ENCODE results near the gene LXN. TPM values are rescaled to one million over a fixed set of nuclear protein-coding genes. Genes with fewer than 3 reads are reported as not detected.
A peak's percentile ranks its signal among the peaks of the same experiment; 100 is the strongest.

Gene LXN
- total RNA-seq, 1 experiment from 2014 or later, result 0.25 TPM

- no peak for DNase-seq (ENCODE audit: low read depth)
Observed at GRCh38 chr3:158671821-158672214, 630 bp downstream of the LXN start.

DNA sequence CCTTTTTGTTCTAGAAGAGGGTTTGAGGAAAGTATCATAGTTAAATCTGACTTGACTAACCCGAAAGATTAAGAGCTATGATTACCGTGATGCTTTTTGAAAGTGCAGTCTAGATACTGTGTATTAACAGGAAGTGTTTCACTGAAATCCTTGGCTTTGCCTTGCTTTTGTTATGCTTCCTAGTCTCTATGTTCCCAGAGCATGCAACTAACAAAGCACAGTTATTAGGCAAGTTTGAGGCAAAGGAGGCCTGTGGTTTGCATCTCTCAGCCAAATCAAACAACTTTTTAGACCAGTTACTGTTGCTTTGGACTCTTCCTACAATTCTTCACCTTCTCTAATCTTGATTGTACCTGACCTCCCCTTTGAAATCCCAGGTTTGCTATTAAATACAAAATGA lies 3.9 kb downstream of the LXN start:
- no peak for DNase-seq (ENCODE audit: low read depth)

DNA sequence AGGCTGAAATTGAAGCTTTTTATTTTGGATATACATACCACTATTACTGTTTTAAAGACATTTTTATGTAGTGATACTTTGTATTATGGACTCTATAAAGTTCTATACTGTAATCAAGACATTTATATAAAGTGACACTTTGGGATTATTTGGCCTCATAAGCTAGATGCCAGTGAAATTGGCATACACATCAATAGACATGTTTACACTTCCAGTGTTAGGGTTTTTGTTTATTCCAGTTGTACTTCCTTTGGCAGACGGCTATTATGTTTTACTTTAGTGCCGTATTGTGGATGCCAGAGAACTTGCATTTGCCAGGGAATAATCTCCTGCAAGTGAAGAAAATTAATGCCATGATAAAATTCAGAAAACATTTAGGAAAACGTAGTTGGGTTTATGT lies 6.0 kb downstream of the LXN start:
- DNase-seq (ENCODE audit: low read depth), result no peak

DNA sequence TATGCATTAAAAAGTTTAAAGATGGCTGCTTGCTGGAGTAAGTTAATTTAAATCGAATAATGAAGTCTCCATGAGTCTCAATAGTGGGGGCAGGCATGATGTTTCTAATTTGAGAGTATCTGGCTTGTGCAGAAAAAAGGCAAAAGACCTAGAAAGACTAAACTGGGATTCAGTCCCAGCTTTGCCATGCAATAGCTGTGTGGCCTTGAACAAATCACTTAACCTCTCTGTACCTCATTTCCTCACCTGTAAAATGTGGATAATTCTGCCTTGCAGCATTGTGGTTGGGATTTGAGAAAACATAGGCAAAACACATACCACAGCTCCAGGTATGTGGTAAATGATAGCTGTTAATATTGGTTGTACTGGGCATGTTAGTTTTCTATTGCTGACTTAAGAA lies 8.6 kb downstream of the LXN start:
- DNase-seq (ENCODE audit: low read depth), result no peak

GRCh38 chr3:158663246-158663645 lies 9.2 kb downstream of the LXN start:
- DNase-seq (ENCODE audit: low read depth), result no peak

- no peak for DNase-seq (ENCODE audit: low read depth)
Observed at GRCh38 chr3:158660711-158661110, 11.7 kb downstream of the LXN start.

GRCh38 chr3:158659454-158660237 lies 12.8 kb downstream of the LXN start:
- peak; percentile 81 for DNase-seq (ENCODE audit: low read depth)

GRCh38 chr3:158658889-158659288 lies 13.6 kb downstream of the LXN start:
- DNase-seq (ENCODE audit: low read depth), result no peak

- DNase-seq (ENCODE audit: low read depth), result no peak
Observed at GRCh38 chr3:158652463-158652862, 20.0 kb downstream of the LXN start.

DNA sequence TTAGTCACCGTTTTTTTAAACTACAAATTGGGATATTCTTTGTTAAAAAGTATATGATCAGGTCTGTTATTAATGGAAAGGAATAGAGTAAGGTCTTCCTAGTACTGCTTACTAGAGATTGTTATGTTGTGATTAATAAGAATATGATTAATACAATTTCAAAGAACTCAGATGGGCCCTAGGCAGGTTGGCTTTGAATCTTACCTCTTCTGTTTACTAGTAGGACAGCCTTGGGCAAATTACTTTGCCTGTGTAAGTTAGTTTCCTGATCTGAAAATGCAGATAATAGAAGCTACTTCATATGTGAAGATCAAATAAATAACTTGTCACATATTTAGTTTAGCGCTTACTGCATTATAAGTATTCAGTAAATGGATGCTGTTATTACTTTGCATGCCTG lies 21.3 kb downstream of the LXN start:
- DNase-seq (ENCODE audit: low read depth), result no peak

- DNase-seq (ENCODE audit: low read depth), result no peak
Observed at GRCh38 chr3:158649791-158650190, 22.7 kb downstream of the LXN start.

GRCh38 chr3:158644345-158644908 lies 28.0 kb downstream of the LXN start, which contains the start of gene GFM1:
TSS of gene GFM1 (plus strand) at chr3:158644527. CDS start at chr3:158644635, 108 bp downstream.
- DNase-seq (ENCODE audit: low read depth), result peak; percentile 98

GRCh38 chr3:158642474-158643210 lies 29.8 kb downstream of the LXN start:
- DNase-seq (ENCODE audit: low read depth), result peak; percentile 12

GRCh38 chr3:158642005-158642404 lies 30.4 kb downstream of the LXN start:
- no peak for DNase-seq (ENCODE audit: low read depth)

GRCh38 chr3:158640646-158641045 lies 31.8 kb downstream of the LXN start:
- no peak for DNase-seq (ENCODE audit: low read depth)

DNA sequence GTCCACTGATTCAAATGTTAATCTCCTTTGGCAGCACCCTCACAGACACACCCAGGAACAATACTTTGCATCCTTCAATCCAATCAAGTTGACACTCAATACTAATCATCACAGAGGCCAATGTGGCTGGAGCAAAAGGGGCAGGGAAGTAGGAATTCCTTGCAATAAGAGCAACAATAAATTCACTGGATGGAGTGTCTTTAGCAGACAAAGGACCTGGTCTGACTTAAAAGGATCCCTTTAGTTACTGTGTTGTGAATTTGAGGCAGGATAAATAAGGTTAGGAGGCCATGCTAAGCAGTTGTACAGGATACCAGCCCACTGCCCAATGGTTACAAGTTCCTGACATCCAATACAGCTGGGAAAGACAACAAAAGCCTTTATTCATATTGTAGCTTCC lies 40.5 kb downstream of the LXN start:
- no peak for DNase-seq (ENCODE audit: low read depth)

GRCh38 chr3:158625881-158626280 lies 46.6 kb downstream of the LXN start:
- no peak for DNase-seq (ENCODE audit: low read depth)

DNA sequence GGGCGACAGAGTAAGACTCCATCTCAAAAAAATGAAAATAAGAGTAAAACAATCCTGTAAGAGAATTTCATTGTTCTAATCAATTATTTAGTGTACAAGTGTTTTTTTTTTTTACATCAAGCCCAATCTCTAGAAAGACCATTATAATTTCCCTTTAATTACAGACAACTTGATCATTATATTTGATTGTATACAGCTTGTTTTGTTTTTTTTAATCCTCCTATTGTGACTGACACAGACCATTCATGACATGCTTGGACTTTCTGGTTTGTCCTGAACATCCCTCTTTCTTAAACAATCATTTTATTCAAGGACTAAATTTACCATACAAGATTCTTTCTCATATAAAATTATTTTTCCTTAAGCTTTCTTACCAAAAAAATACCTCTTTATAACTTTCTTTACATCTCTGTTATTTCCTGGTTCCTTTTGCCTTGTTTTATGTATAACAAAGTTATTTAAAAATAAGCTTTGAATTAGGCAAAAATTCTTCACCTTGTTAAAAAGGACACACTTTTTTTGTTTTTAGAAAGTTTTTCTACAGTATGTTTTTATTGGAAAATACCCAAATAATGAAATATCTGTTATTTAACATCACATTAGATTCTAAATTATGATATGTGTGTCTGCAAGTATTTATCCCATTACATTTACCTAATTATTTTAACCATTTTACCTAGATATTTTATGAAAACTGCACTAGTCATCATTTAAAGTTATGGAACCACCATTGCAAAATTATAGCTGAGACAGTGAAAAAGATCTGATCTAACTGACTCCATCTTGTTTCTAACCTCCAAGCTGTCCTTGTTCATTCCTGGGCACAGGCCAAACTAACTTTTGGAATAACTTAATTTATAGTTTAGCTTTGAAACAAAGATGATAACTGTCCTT lies 54.2 kb downstream of the LXN start:
- peak; percentile 20 for DNase-seq (ENCODE audit: low read depth)

Measured in M059J (cell line).